HG03558 (cell line): ENCODE measurements around the gene CALCR.
"Not testable (repeated sequence)": the region's sequence is repeated elsewhere in the genome, so short reads cannot be mapped to it uniquely, and the experiment has no call there.

Experiments used
- ATAC-seq: cut with Tn5 transposase; IDR thresholded peaks from one replicate; pipeline ENCODE4 v1.9.1; 2021; ENCODE audit warnings: moderate number of reproducible peaks; ENCODE audit not compliant: unreplicated experiment; ENCODE audit errors: extremely low read depth

The CALCR gene

GRCh38 chr7:93562936-93563335 is 11.6 kb downstream of the CALCR start:
- ATAC-seq: no peak

GRCh38 chr7:93562106-93562505 is 12.4 kb downstream of the CALCR start:
- no peak for ATAC-seq

GRCh38 chr7:93559639-93560491 is 14.7 kb downstream of the CALCR start:
- no peak for ATAC-seq

GRCh38 chr7:93558705-93559614 is 15.6 kb downstream of the CALCR start:
- no peak for ATAC-seq

- ATAC-seq: no peak
Observed at GRCh38 chr7:93551931-93552330, 22.6 kb downstream of the CALCR start.

- ATAC-seq: no peak
Observed at GRCh38 chr7:93551063-93551895, 23.2 kb downstream of the CALCR start.

GRCh38 chr7:93547716-93548115 is 26.8 kb downstream of the CALCR start:
- no peak for ATAC-seq

- ATAC-seq: no peak
Observed at GRCh38 chr7:93544691-93545090, 29.8 kb downstream of the CALCR start.

- ATAC-seq: no peak
Observed at GRCh38 chr7:93538061-93538460, 36.5 kb downstream of the CALCR start.

GRCh38 chr7:93535616-93536015 is 38.9 kb downstream of the CALCR start:
- no peak for ATAC-seq

- no peak for ATAC-seq
Observed at GRCh38 chr7:93530701-93531100, 43.8 kb downstream of the CALCR start.

GRCh38 chr7:93516834-93517233 is 57.7 kb downstream of the CALCR start:
- ATAC-seq: no peak

GRCh38 chr7:93515144-93515543 is 59.4 kb downstream of the CALCR start:
- ATAC-seq: no peak

- ATAC-seq: no peak
Observed at GRCh38 chr7:93509303-93509702, 65.2 kb downstream of the CALCR start.

GRCh38 chr7:93503088-93503487 is 71.4 kb downstream of the CALCR start:
- ATAC-seq: no peak

- ATAC-seq: not testable (repeated sequence)
Observed at GRCh38 chr7:93491860-93492259, 82.7 kb downstream of the CALCR start.

- no peak for ATAC-seq
Observed at GRCh38 chr7:93476491-93477344, 97.8 kb downstream of the CALCR start.

- no peak for ATAC-seq
Observed at GRCh38 chr7:93475811-93476210, 98.7 kb downstream of the CALCR start.

- ATAC-seq: no peak
Observed at GRCh38 chr7:93471456-93471855, 103.1 kb downstream of the CALCR start.
